Measurements from ENCODE around the gene PPFIA2. TPM values are rescaled to one million over a fixed set of nuclear protein-coding genes. Genes with fewer than 3 reads are reported as not detected.

The PPFIA2 gene
- total RNA-seq, 4 donors from 2014 or later = 1.7 to 3.9 (median 2.0) TPM

GRCh38 chr12:81617915-81618314 is 141.2 kb downstream of the PPFIA2 start:
- TF ChIP-seq POLR2A (IDR thresholded peaks at IDR 0.05) (no peak), CTCF (IDR thresholded peaks at IDR 0.05) (no peak)
- no peak overlapping the region for H3K4me3 ChIP-seq (replicated peaks in 1 of 3)
- DNase-seq = no peak
- H3K36me3 ChIP-seq = no peaks in the 10 kb centered on the region
- no peak overlapping the region for H3K27ac ChIP-seq
- H3K27me3 ChIP-seq = no peaks in the 10 kb centered on the region
- 36 to 39% methylated on average over 2 of the region's 2 CpGs for WGBS, 2 donors
- H3K4me1 ChIP-seq = no peaks in the 10 kb centered on the region
- intact Hi-C loops (cut with DNase I) = no loop called here
- no peaks in the 10 kb centered on the region for H3K9me3 ChIP-seq

GRCh38 chr12:81615026-81615588 is 144.0 kb downstream of the PPFIA2 start:
- H3K4me3 ChIP-seq (replicated peaks in 1 of 3) = no peak overlapping the region
- 79 to 85% methylated on average over 3 of the region's 3 CpGs for WGBS, 2 donors
- no peak for DNase-seq

GRCh38 chr12:81610955-81611889 is 147.9 kb downstream of the PPFIA2 start:
- Histone ChIP-seq H3K4me1 (no peaks in the 10 kb centered on the region), H3K36me3 (no peaks in the 10 kb centered on the region), H3K27me3 (no peaks in the 10 kb centered on the region), H3K4me3 (replicated peaks in 1 of 3) (no peak overlapping the region), H3K9me3 (no peaks in the 10 kb centered on the region), H3K27ac (no peak overlapping the region)
- intact Hi-C loops (cut with DNase I) = no loop called here
- DNase-seq = no peak
- 79 to 81% methylated on average over 10 to 15 of the region's 18 CpGs for WGBS, 2 donors
- no peak for TF ChIP-seq POLR2A (IDR thresholded peaks at IDR 0.05)
- no peak for TF ChIP-seq CTCF (IDR thresholded peaks at IDR 0.05)

More at GRCh38 chr12:81615026-81615588, 144.0 kb downstream of the PPFIA2 start:
- intact Hi-C loops (cut with DNase I) = no loop called here
- H3K36me3 ChIP-seq = no peaks in the 10 kb centered on the region
- no peaks in the 10 kb centered on the region for H3K27me3 ChIP-seq
- TF ChIP-seq POLR2A (IDR thresholded peaks at IDR 0.05) = no peak
- no peak for TF ChIP-seq CTCF (IDR thresholded peaks at IDR 0.05)
- H3K4me1 ChIP-seq = no peaks in the 10 kb centered on the region
- no peaks in the 10 kb centered on the region for H3K9me3 ChIP-seq
- H3K27ac ChIP-seq = no peak overlapping the region

GRCh38 chr12:81597928-81598604 is 161.1 kb downstream of the PPFIA2 start:
- H3K36me3 ChIP-seq = no peaks in the 10 kb centered on the region
- H3K27me3 ChIP-seq = no peaks in the 10 kb centered on the region
- no peaks in the 10 kb centered on the region for H3K4me1 ChIP-seq
- DNase-seq = no peak
- H3K9me3 ChIP-seq = no peaks in the 10 kb centered on the region
- intact Hi-C loops (cut with DNase I) = no loop called here
- WGBS, 2 donors = 65 to 67% methylated on average over 7 of the region's 7 CpGs
- H3K4me3 ChIP-seq (replicated peaks in 1 of 3) = no peak overlapping the region
- H3K27ac ChIP-seq = no peak overlapping the region
- TF ChIP-seq CTCF (IDR thresholded peaks at IDR 0.05) (no peak), POLR2A (IDR thresholded peaks at IDR 0.05) (no peak)
